HepG2 (cell line): Measurements from ENCODE around the gene PPP4C. TPM values are rescaled to one million over a fixed set of nuclear protein-coding genes. Genes with fewer than 3 reads are reported as not detected.

Experiments
- ATAC-seq: fragments of 200-7000 bp; cut with Tn5 transposase; 3 replicates; pipeline ENCODE4 v1.9.1; 2020; ENCODE audit warnings: mild to moderate bottlenecking, moderate library complexity
- BruUV-seq: library from RNA; stranded (reverse); fragments of 400-500 nt; replicated peaks from 2 replicates; lab custom pipeline; 2021; lab: Mats Ljungman, UMichigan
- CTCF ChIA-PET: fragments of 300-600 bp; formaldehyde crosslinking; extraction: SDS; loops from one replicate; lab custom pipeline; 2021; ENCODE audit warnings: low total read pairs, inconsistent platforms, low intra/inter-chr PET ratio; lab: Yijun Ruan, JAX
- POLR2A ChIA-PET: fragments of 350-600 bp; sonication (Branson Sonifier 250); formaldehyde crosslinking; loops from one replicate; lab custom pipeline; 2020; ENCODE audit warnings: antibody characterized with exemption, inconsistent platforms; lab: Yijun Ruan, JAX
- DNase-seq: peaks from one replicate; pipeline ENCODE4 v3.0.0-alpha.2; 2015; ENCODE audit warnings: low spot score
- FAIRE-seq: peaks from 3 replicates; lab custom pipeline; 2011; peaks lifted over from hg19 to GRCh38; lab: Jason Lieb, UNC
- H2AFZ ChIP-seq: one replicate; pipeline ENCODE4 v1.6.1; 2011; ENCODE audit warnings: low read length, inconsistent platforms
- H3K27ac ChIP-seq: fragments of 300-600 bp; 3 replicates; pipeline ENCODE4 v1.8.0; 2011; ENCODE audit warnings: mixed run types, mild to moderate bottlenecking, mixed read lengths, low read length, inconsistent platforms; ENCODE audit not compliant: insufficient read depth; ENCODE audit errors: extremely low read length
- H3K27me3 ChIP-seq, 2 experiments: fragments of 200-600 bp in 1 of 2; 2 replicates in 1 of 2; 3 replicates in 1 of 2; pipeline versions ENCODE4 v1.6.0 to v1.8.0; 2011; ENCODE audit warnings: low read length in 2 of 2, mild to moderate bottlenecking in 2 of 2, moderate library complexity in 2 of 2, inconsistent platforms in 1 of 2; ENCODE audit not compliant: insufficient read depth in 2 of 2, control insufficient read depth in 1 of 2
- H3K36me3 ChIP-seq, 2 experiments: fragments of 200-600 bp in 1 of 2; replicated peaks in 1 of 2; 2 replicates in 1 of 2; 3 replicates in 1 of 2; pipeline versions ENCODE4 v1.5.1 to v1.8.0; 2011; ENCODE audit warnings: low read length in 2 of 2, inconsistent platforms in 1 of 2; ENCODE audit not compliant: insufficient read depth in 2 of 2, control insufficient read depth in 1 of 2
- H3K4me1 ChIP-seq: 2 replicates; pipeline ENCODE4 v1.5.1; 2012; ENCODE audit warnings: low read length, inconsistent platforms; ENCODE audit not compliant: insufficient read depth
- H3K4me2 ChIP-seq: 2 replicates; pipeline ENCODE4 v1.6.0; 2011; ENCODE audit warnings: low read depth, low read length, inconsistent platforms
- H3K4me3 ChIP-seq, 3 experiments: fragments of 200-600 bp in 1 of 3; sonication (generic), shearing (Covaris generic) in 1 of 3; replicated peaks in 1 of 3; 2 replicates each; pipeline ENCODE4 v1.5.1; 2011 to 2016; ENCODE audit warnings: low read length in 3 of 3, inconsistent platforms in 2 of 3, low read depth in 2 of 3, mild to moderate bottlenecking in 2 of 3, control low read depth in 1 of 3, mixed read lengths in 1 of 3; ENCODE audit not compliant: insufficient read depth in 1 of 3
- H3K79me2 ChIP-seq: one replicate; pipeline ENCODE4 v1.6.1; 2011; ENCODE audit warnings: low read length, inconsistent platforms; ENCODE audit not compliant: insufficient read depth
- H3K9ac ChIP-seq: 2 replicates; pipeline ENCODE4 v1.6.0; 2011; ENCODE audit warnings: mild to moderate bottlenecking, low read depth, low read length, inconsistent platforms; ENCODE audit not compliant: insufficient read depth
- H3K9me3 ChIP-seq: 2 replicates; pipeline ENCODE4 v1.5.1; 2012; ENCODE audit warnings: mild to moderate bottlenecking, low read length
- H4K20me1 ChIP-seq: 2 replicates; pipeline ENCODE4 v1.6.0; 2011; ENCODE audit warnings: inconsistent platforms, mild to moderate bottlenecking, low read length, moderate library complexity; ENCODE audit not compliant: insufficient read depth
- CENPX ChIP-seq: sonication (generic); formaldehyde crosslinking; IDR thresholded peaks from 2 replicates; pipeline ENCODE4 v1.9.0; 2021; ENCODE audit warnings: mild to moderate bottlenecking, missing genetic modification reagents, moderate library complexity
- JUND ChIP-seq: sonication (generic); formaldehyde crosslinking; IDR thresholded peaks from 2 replicates; pipeline ENCODE4 v1.8.0; 2022; ENCODE audit warnings: mild to moderate bottlenecking, missing genetic modification reagents
- MEF2D ChIP-seq: sonication (generic); formaldehyde crosslinking; IDR thresholded peaks from 2 replicates; pipeline ENCODE4 v1.5.1; 2020; ENCODE audit warnings: mild to moderate bottlenecking, missing genetic modification reagents
- MXI1 ChIP-seq: IDR thresholded peaks from 3 replicates; pipeline ENCODE4 v1.6.1; 2012; ENCODE audit warnings: low read depth, low read length, inconsistent platforms, borderline replicate concordance
- NFKB2 ChIP-seq: sonication (generic); formaldehyde crosslinking; IDR thresholded peaks from 2 replicates; pipeline ENCODE4 v1.4.0; 2020; ENCODE audit warnings: missing genetic modification reagents, borderline replicate concordance
- PITX1 ChIP-seq: sonication (generic); formaldehyde crosslinking; IDR thresholded peaks from 2 replicates; pipeline ENCODE4 v1.5.1; 2020; ENCODE audit warnings: mild to moderate bottlenecking, missing genetic modification reagents
- SALL2 ChIP-seq: sonication (generic); formaldehyde crosslinking; IDR thresholded peaks from 2 replicates; pipeline ENCODE4 v1.8.1; 2023; ENCODE audit warnings: mild to moderate bottlenecking, missing genetic modification reagents, inconsistent platforms
- TSC22D2 ChIP-seq: sonication (generic); formaldehyde crosslinking; IDR thresholded peaks from 2 replicates; pipeline ENCODE4 v1.5.1; 2020; ENCODE audit warnings: missing genetic modification reagents, mild to moderate bottlenecking, borderline replicate concordance
- ZNF44 ChIP-seq: sonication (generic); formaldehyde crosslinking; IDR thresholded peaks from 2 replicates; pipeline ENCODE4 v1.5.1; 2020; ENCODE audit warnings: mild to moderate bottlenecking, missing genetic modification reagents
- ZNF468 ChIP-seq: sonication (generic); formaldehyde crosslinking; IDR thresholded peaks from 2 replicates; pipeline ENCODE4 v1.8.0; 2022; ENCODE audit warnings: mild to moderate bottlenecking, moderate library complexity, missing genetic modification reagents
- ZNF614 ChIP-seq: IDR thresholded peaks from 2 replicates; pipeline ENCODE4 v1.6.1; 2018; ENCODE audit warnings: missing biosample characterization, missing genetic modification reagents, inconsistent platforms, borderline replicate concordance
- ZNF788 ChIP-seq: sonication (generic); formaldehyde crosslinking; IDR thresholded peaks from 2 replicates; pipeline ENCODE4 v1.5.0; 2020; ENCODE audit warnings: mild to moderate bottlenecking, missing genetic modification reagents, borderline replicate concordance
- ZNF850 ChIP-seq: sonication (generic); formaldehyde crosslinking; conservative IDR thresholded peaks from 2 replicates; pipeline ENCODE4 v1.9.0; 2021; ENCODE audit warnings: mild to moderate bottlenecking, missing genetic modification reagents
- ZSCAN9 ChIP-seq: IDR thresholded peaks from 2 replicates; pipeline ENCODE4 v1.6.1; 2016; ENCODE audit warnings: borderline replicate concordance
- WGBS: methylation state at CpG from one replicate; pipeline ENCODE4 v1.1.6; 2017; ENCODE audit warnings: low lambda C conversion rate; 5-methylcytosine and 5-hydroxymethylcytosine counted together
- in situ Hi-C: cut with HindIII; loops from 2 replicates; pipeline ENCODE4 v1.10.0; 2017; ENCODE audit warnings: low pct_unique_long_range_greater_than_20kb; ENCODE audit not compliant: extremely low pct_ligation_motif_present
- intact Hi-C: fragments of 100-400 bp; cut with micrococcal nuclease; formaldehyde crosslinking; loops from one replicate; pipeline ENCODE4 v1.10.0; 2022; ENCODE audit not compliant: unreplicated experiment
- polyA plus RNA-seq, 8 experiments: library from polyadenylated mRNA; depleted of rRNA in 3 of 8; stranded (reverse) in 7 of 8; unstranded in 1 of 8; fragments of >200 nt; fragmentation: Illumina TruSeq in 4 of 8; extraction: Trizol in 4 of 8; gene quantifications; 2 replicates each; pipeline versions ENCODE4 v1.2.1 to v1.2.3, GENCODE V29; 2011 to 2016; ENCODE audit warnings: low read depth in 4 of 8, missing spikeins in 1 of 8, mixed read lengths in 1 of 8; ENCODE audit not compliant: insufficient read depth in 1 of 8
- total RNA-seq, 5 experiments: library from RNA; depleted of rRNA; stranded (reverse); fragments of >200 nt; fragmentation: Illumina TruSeq; extraction: Trizol; gene quantifications; 2 replicates each; pipeline ENCODE4 v1.2.3, GENCODE V29; 2016; ENCODE audit warnings: low read depth in 1 of 5

The PPP4C gene
- total and polyA plus RNA-seq, 2 of the 13 experiments (the other 11 are each of a cell fraction or from before 2014, with no cell fraction given), result 176 to 220 TPM

GRCh38 chr16:30060346-30060745, 15.4 kb upstream of the PPP4C start:
- CTCF ChIA-PET, result no interaction called here

GRCh38 chr16:30060836-30061554, 14.8 kb upstream of the PPP4C start:
- BruUV-seq, result no TSS peak
- Histone ChIP-seq H3K4me3 (no peak overlapping the region), H2AFZ (no peak overlapping the region), H4K20me1 (peaks cover 4% of the 10 kb centered on the region; the same call in 1 of the 2 replicates), H3K36me3 (peaks cover under 1% of the 10 kb centered on the region in 2 experiments; a peak in 1 of 5 replicates), H3K79me2 (peaks cover 23% of the 10 kb centered on the region), H3K27ac (peak overlapping the region; percentile 12), H3K4me2 (no peak overlapping the region), H3K4me1 (peaks cover 11% of the 10 kb centered on the region), H3K9me3 (no peaks in the 10 kb centered on the region), H3K9ac (no peak overlapping the region)
- ATAC-seq (no peak), DNase-seq (no peak)
- in situ Hi-C loops, result no loop called here
- 93% methylated on average over 2 of the region's 2 CpGs for WGBS
- CTCF ChIA-PET, result no interaction called here
- TF ChIP-seq ZSCAN9 (CRISPR knock-in tag), result no peak
- TF ChIP-seq MXI1, result 0 out of 3 replicates have a peak, but pooled peaks have one; percentile 13
- TF ChIP-seq TSC22D2 (CRISPR knock-in tag), result no peak
- no peak for TF ChIP-seq ZNF850
- no peak for TF ChIP-seq PITX1 (CRISPR knock-in tag)
- TF ChIP-seq JUND, result no peak
- TF ChIP-seq, all 625 proteins: peak for 1
- POLR2A ChIA-PET, result no interaction called here
- no peak for FAIRE-seq
- intact Hi-C loops, result no loop called here
- H3K27me3 ChIP-seq, result no peaks in the 10 kb centered on the region; a peak in 1 of 5 replicates

More at GRCh38 chr16:30060346-30060745, 15.4 kb upstream of the PPP4C start:
- Histone ChIP-seq H3K4me2 (no peak overlapping the region), H3K27me3 (no peaks in the 10 kb centered on the region; a peak in 1 of 5 replicates), H4K20me1 (no peaks in the 10 kb centered on the region), H3K9ac (no peak overlapping the region), H3K4me1 (peaks cover 14% of the 10 kb centered on the region), H3K27ac (no peak overlapping the region), H3K4me3 (no peak overlapping the region), H3K9me3 (no peaks in the 10 kb centered on the region), H3K36me3 (no peaks in the 10 kb centered on the region), H2AFZ (no peak overlapping the region), H3K79me2 (peaks cover 19% of the 10 kb centered on the region)
- ATAC-seq (no peak), DNase-seq (no peak), FAIRE-seq (no peak)
- TF ChIP-seq ZNF44 (CRISPR knock-in tag) (no peak), CENPX (no peak), ZNF788 (no peak), NFKB2 (CRISPR knock-in tag) (no peak), SALL2 (CRISPR knock-in tag) (no peak), ZNF468 (CRISPR knock-in tag) (no peak), ZNF614 (CRISPR knock-in tag) (no peak), MEF2D (no peak)
- POLR2A ChIA-PET, result no interaction called here
- BruUV-seq, result no TSS peak
- in situ Hi-C loops, result no loop called here
- intact Hi-C loops, result no loop called here
- WGBS, result 92% methylated on average over 4 of the region's 4 CpGs
